IPS-NIHi11 (cell line): ENCODE results near the gene PKP1.

Source experiments
- DNase-seq: peaks from one replicate; pipeline ENCODE4 v3.0.0; 2012; ENCODE audit warnings: mixed read lengths, low spot score

The PKP1 gene

GRCh38 chr1:201260236-201260590 lies 23.1 kb upstream of the PKP1 start:
- DNase-seq: peak; percentile 38

- no peak for DNase-seq
These were observed 22.5 kb upstream of the PKP1 start for GRCh38 chr1:201260648-201261311.

GRCh38 chr1:201261771-201262547 lies 21.3 kb upstream of the PKP1 start:
- DNase-seq: no peak

GRCh38 chr1:201262963-201263608 lies 20.2 kb upstream of the PKP1 start:
- DNase-seq: no peak

GRCh38 chr1:201264072-201264471 lies 19.2 kb upstream of the PKP1 start:
- no peak for DNase-seq

- DNase-seq: no peak
These were observed 18.8 kb upstream of the PKP1 start for GRCh38 chr1:201264554-201264953.

- no peak for DNase-seq
These were observed 17.6 kb upstream of the PKP1 start for GRCh38 chr1:201265756-201266155.

- no peak for DNase-seq
These were observed 17.0 kb upstream of the PKP1 start for GRCh38 chr1:201266276-201266675.

GRCh38 chr1:201266774-201267173 lies 16.5 kb upstream of the PKP1 start:
- DNase-seq: no peak

- DNase-seq: no peak
These were observed 15.7 kb upstream of the PKP1 start for GRCh38 chr1:201267481-201268229.

- DNase-seq: no peak
These were observed 14.6 kb upstream of the PKP1 start for GRCh38 chr1:201268604-201269151.

- no peak for DNase-seq
These were observed 14.0 kb upstream of the PKP1 start for GRCh38 chr1:201269281-201269680.

- DNase-seq: no peak
These were observed 13.4 kb upstream of the PKP1 start for GRCh38 chr1:201269900-201270410.

- DNase-seq: no peak
These were observed 12.5 kb upstream of the PKP1 start for GRCh38 chr1:201270616-201271390.

- no peak for DNase-seq
These were observed 10.5 kb upstream of the PKP1 start for GRCh38 chr1:201272799-201273198.

GRCh38 chr1:201274616-201275252 lies 8.6 kb upstream of the PKP1 start:
- no peak for DNase-seq

- peak; percentile 65 for DNase-seq
These were observed 8.0 kb upstream of the PKP1 start for GRCh38 chr1:201275253-201275666.

GRCh38 chr1:201276891-201277290 lies 6.4 kb upstream of the PKP1 start:
- no peak for DNase-seq

GRCh38 chr1:201277441-201277840 lies 5.9 kb upstream of the PKP1 start:
- no peak for DNase-seq

GRCh38 chr1:201279313-201279712 lies 4.0 kb upstream of the PKP1 start:
- DNase-seq: no peak

- DNase-seq: no peak
These were observed 2.4 kb upstream of the PKP1 start for GRCh38 chr1:201280884-201281283.
